H1 (cell line): ENCODE data around the gene CEP128. TPM values are rescaled to one million over a fixed set of nuclear protein-coding genes. Genes with fewer than 3 reads are reported as not detected.

ENCODE experiments used
- CBX5 ChIP-seq: fragments of 300-800, 300-1000 bp; sonication (generic); IDR thresholded peaks from 2 replicates; pipeline ENCODE4 v1.7.1; 2016; ENCODE audit warnings: antibody characterized with exemption, low read length, low read depth
- polyA plus RNA-seq, 7 experiments: library from polyadenylated mRNA; depleted of rRNA in 3 of 7; stranded (reverse) in 5 of 7; unstranded in 2 of 7; fragments of >200 nt in 5 of 7; fragments of 200-250 nt in 2 of 7; gene quantifications; 1 replicate in 5 of 7; 2 replicates in 1 of 7; 4 replicates in 1 of 7; pipeline versions ENCODE4 v1.2.1 to v1.2.3, GENCODE V29; 2011 to 2013; ENCODE audit warnings: missing spikeins in 2 of 7, mixed read lengths in 2 of 7
- total RNA-seq: library from RNA; stranded (reverse); fragmentation: NEBNext Ultra II Directional; extraction: Animal tissue kit (Norgen Biotek cat#: 25700); gene quantifications from 2 replicates; pipeline ENCODE4 v1.2.1, GENCODE V29; 2021

Gene CEP128
- total and polyA plus RNA-seq, 2 of the 8 experiments (the other 6 are each of a cell fraction or from before 2014, with no cell fraction given), result 1.9 to 17.0 TPM

DNA sequence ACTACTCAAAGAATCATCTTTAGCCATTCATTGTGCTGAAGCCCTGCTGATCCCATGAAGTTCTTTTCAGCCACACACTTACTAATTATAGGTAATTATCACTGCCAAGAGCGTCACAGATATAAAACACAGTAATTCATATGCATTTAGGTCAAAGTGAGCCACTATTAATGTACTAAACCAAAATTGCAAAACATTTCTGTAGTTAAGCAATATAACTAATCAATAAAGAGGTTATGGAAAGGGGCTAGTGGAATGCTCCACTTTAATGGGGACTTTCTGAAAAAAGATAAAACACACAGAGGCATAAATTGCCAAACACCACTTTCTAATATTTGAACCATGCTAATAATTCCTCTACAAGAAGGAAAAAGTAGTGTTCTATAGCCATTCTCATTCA lies 6.8 kb upstream of the CEP128 start (continued):
- TF ChIP-seq CBX5, result no peak
